Mesenchymal stem cell (in vitro differentiated cells and primary cell): ENCODE measurements around the gene FBXO11.
"Not testable (repeated sequence)": the region's sequence is repeated elsewhere in the genome, so short reads cannot be mapped to it uniquely, and the experiment has no call there.

Experiments
- DNase-seq: peaks from one replicate; pipeline ENCODE4 v3.0.0-alpha.2; 2013
- H2AFZ ChIP-seq: one replicate; pipeline ENCODE4 v1.6.1; 2013; ENCODE audit warnings: low read depth, mild to moderate bottlenecking, control low read depth, inconsistent platforms, low read length, moderate library complexity
- H2AK5ac ChIP-seq: 2 replicates; pipeline ENCODE4 v1.6.1; 2013; ENCODE audit warnings: low read length, moderate library complexity, mild to moderate bottlenecking, inconsistent platforms; ENCODE audit not compliant: severe bottlenecking
- H2BK120ac ChIP-seq: one replicate; pipeline ENCODE4 v1.6.1; 2013; ENCODE audit warnings: low read depth, mild to moderate bottlenecking, inconsistent platforms, low read length, moderate library complexity
- H2BK12ac ChIP-seq, 2 experiments: one replicate each; pipeline ENCODE4 v1.6.1; 2013; ENCODE audit warnings: inconsistent platforms in 2 of 2, low read length in 2 of 2, mild to moderate bottlenecking in 2 of 2, moderate library complexity in 2 of 2, control low read depth in 1 of 2
- H2BK15ac ChIP-seq: one replicate; pipeline ENCODE4 v1.6.1; 2013; ENCODE audit warnings: mild to moderate bottlenecking, low read depth, inconsistent platforms; ENCODE audit not compliant: poor library complexity, severe bottlenecking
- H2BK5ac ChIP-seq: 2 replicates; pipeline ENCODE4 v1.6.1; 2013; ENCODE audit warnings: low read depth, mild to moderate bottlenecking, low read length, control low read depth, inconsistent platforms; ENCODE audit not compliant: poor library complexity, severe bottlenecking
- H3K14ac ChIP-seq, 2 experiments: one replicate each; pipeline ENCODE4 v1.6.1; 2013; ENCODE audit warnings: inconsistent platforms in 2 of 2, low read length in 2 of 2, control low read depth in 1 of 2, mild to moderate bottlenecking in 1 of 2, moderate library complexity in 1 of 2
- H3K18ac ChIP-seq, 2 experiments: one replicate each; pipeline ENCODE4 v1.6.1; 2013; ENCODE audit warnings: inconsistent platforms in 2 of 2, low read length in 2 of 2, control low read depth in 1 of 2, low read depth in 1 of 2, mild to moderate bottlenecking in 1 of 2
- H3K23ac ChIP-seq, 2 experiments: one replicate each; pipeline ENCODE4 v1.6.1; 2013; ENCODE audit warnings: inconsistent platforms in 2 of 2, low read length in 2 of 2, mild to moderate bottlenecking in 2 of 2, moderate library complexity in 2 of 2, control low read depth in 1 of 2
- H3K27ac ChIP-seq: 2 replicates; pipeline ENCODE4 v1.5.1; 2013; ENCODE audit warnings: mild to moderate bottlenecking, moderate library complexity, low read length, control low read depth, inconsistent platforms; ENCODE audit not compliant: poor library complexity, severe bottlenecking
- H3K27me3 ChIP-seq, 2 experiments: 2 replicates each; pipeline versions ENCODE4 v1.6.1 to v1.7.0; 2013; ENCODE audit warnings: low read length in 2 of 2, mild to moderate bottlenecking in 2 of 2, moderate library complexity in 2 of 2, control low read depth in 1 of 2, inconsistent platforms in 1 of 2; ENCODE audit not compliant: control insufficient read depth in 1 of 2, insufficient read depth in 1 of 2
- H3K36me3 ChIP-seq, 2 experiments: 2 replicates each; pipeline versions ENCODE4 v1.6.1 to v1.7.0; 2013; ENCODE audit warnings: low read length in 2 of 2, control low read depth in 1 of 2, inconsistent platforms in 1 of 2, low read depth in 1 of 2, mild to moderate bottlenecking in 1 of 2; ENCODE audit not compliant: insufficient read depth in 2 of 2, control insufficient read depth in 1 of 2
- H3K4ac ChIP-seq, 2 experiments: one replicate each; pipeline ENCODE4 v1.6.1; 2013; ENCODE audit warnings: inconsistent platforms in 2 of 2, low read length in 2 of 2, mild to moderate bottlenecking in 2 of 2, moderate library complexity in 2 of 2, control low read depth in 1 of 2, low read depth in 1 of 2
- H3K4me1 ChIP-seq: 2 replicates; pipeline ENCODE4 v1.6.1; 2013; ENCODE audit warnings: low read depth, low read length, control low read depth; ENCODE audit not compliant: control insufficient read depth, insufficient read depth
- H3K4me2 ChIP-seq: 2 replicates; pipeline ENCODE4 v1.6.1; 2013; ENCODE audit warnings: low read length, mild to moderate bottlenecking, inconsistent platforms; ENCODE audit not compliant: poor library complexity, severe bottlenecking
- H3K4me3 ChIP-seq, 2 experiments: 2 replicates each; pipeline versions ENCODE4 v1.5.1 to v1.7.0; 2013; ENCODE audit warnings: low read length in 2 of 2, mild to moderate bottlenecking in 2 of 2, control low read depth in 1 of 2, low read depth in 1 of 2; ENCODE audit not compliant: insufficient read depth in 1 of 2
- H3K79me1 ChIP-seq: replicated peaks from 2 replicates; pipeline ENCODE4 v1.6.1; 2013; ENCODE audit warnings: mild to moderate bottlenecking, control low read depth, low read length, inconsistent platforms; ENCODE audit not compliant: poor library complexity, severe bottlenecking
- H3K9ac ChIP-seq: 2 replicates; pipeline ENCODE4 v1.7.0; 2013; ENCODE audit warnings: mild to moderate bottlenecking, low read length, moderate library complexity
- H3K9me3 ChIP-seq: 2 replicates; pipeline ENCODE4 v1.7.0; 2013; ENCODE audit warnings: mild to moderate bottlenecking, low read length; ENCODE audit not compliant: control insufficient read depth
- H4K8ac ChIP-seq: one replicate; pipeline ENCODE4 v1.6.1; 2013; ENCODE audit warnings: inconsistent platforms, mild to moderate bottlenecking, low read length, moderate library complexity
- H4K91ac ChIP-seq: one replicate; pipeline ENCODE4 v1.6.1; 2013; ENCODE audit warnings: mild to moderate bottlenecking, low read length, inconsistent platforms
- WGBS: methylation state at CpG from one replicate; pipeline ENCODE4 v1.1.7; 2013; ENCODE audit warnings: mixed read lengths; 5-methylcytosine and 5-hydroxymethylcytosine counted together

FBXO11 gene

GRCh38 chr2:47918043-47918442 is 11.7 kb upstream of the FBXO11 start:
- H2BK5ac ChIP-seq, result no peak overlapping the region
- no peak overlapping the region for H2AFZ ChIP-seq
- H2BK15ac ChIP-seq, result no peak overlapping the region
- no peak overlapping the region for H3K23ac ChIP-seq
- no peak overlapping the region for H3K18ac ChIP-seq
- no peak overlapping the region for H2AK5ac ChIP-seq
- H3K79me1 ChIP-seq, result no peaks in the 10 kb centered on the region
- H3K9me3 ChIP-seq, result no peaks in the 10 kb centered on the region
- H3K27me3 ChIP-seq, result no peaks in the 10 kb centered on the region
- no peaks in the 10 kb centered on the region for H3K4me1 ChIP-seq
- no peak overlapping the region for H3K14ac ChIP-seq
- H3K36me3 ChIP-seq, result no peaks in the 10 kb centered on the region
- no peak overlapping the region for H3K4me2 ChIP-seq
- no peak overlapping the region for H3K27ac ChIP-seq
- no peak overlapping the region for H3K9ac ChIP-seq
- WGBS, result 88% methylated on average over 2 of the region's 3 CpGs
- no peak overlapping the region for H4K8ac ChIP-seq
- DNase-seq, result no peak
- no peak overlapping the region for H3K4me3 ChIP-seq
- H3K4ac ChIP-seq, result no peak overlapping the region
- H2BK12ac ChIP-seq, result no peak overlapping the region
- no peak overlapping the region for H4K91ac ChIP-seq
- H2BK120ac ChIP-seq, result no peak overlapping the region

DNA sequence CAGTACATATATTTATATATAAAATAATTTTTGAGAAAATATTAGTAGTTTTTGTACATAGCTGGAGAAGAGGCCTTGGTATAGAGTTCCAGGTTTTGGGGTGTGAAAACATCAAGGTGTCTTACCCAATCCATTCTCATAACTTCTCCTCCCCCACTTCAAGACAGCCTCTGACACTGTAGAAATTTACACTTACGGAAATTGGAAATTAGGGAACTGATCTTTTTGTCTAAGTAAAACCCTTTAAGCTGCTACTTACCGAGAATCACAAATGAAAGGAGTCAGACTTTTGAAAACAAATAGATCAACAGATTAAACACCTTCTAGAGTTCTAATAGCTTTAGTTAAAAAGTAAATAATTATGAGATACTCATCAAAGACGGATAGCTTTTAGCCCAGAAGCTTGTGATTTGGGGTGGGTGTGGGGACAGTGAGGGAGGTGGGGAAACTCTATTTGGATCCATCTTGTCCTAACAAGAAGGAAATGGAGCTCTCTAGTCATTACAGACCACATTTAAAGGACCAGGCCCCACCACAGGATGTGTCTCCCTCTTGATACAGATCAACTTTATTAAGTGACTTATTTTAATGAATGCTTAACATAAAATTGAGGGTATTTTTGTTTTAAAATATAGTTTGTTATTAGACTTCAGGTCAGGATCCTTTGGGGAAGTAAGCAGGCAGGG is 11.1 kb upstream of the FBXO11 start:
- Histone ChIP-seq H3K4ac (no peak overlapping the region), H4K91ac (no peak overlapping the region), H3K18ac (no peak overlapping the region), H3K36me3 (no peaks in the 10 kb centered on the region), H3K9ac (no peak overlapping the region), H3K27me3 (no peaks in the 10 kb centered on the region), H2AK5ac (no peak overlapping the region), H3K4me1 (no peaks in the 10 kb centered on the region), H3K79me1 (no peaks in the 10 kb centered on the region), H2BK12ac (no peak overlapping the region), H3K14ac (no peak overlapping the region), H3K9me3 (no peaks in the 10 kb centered on the region), H2AFZ (no peak overlapping the region), H3K27ac (no peak overlapping the region), H3K4me2 (no peak overlapping the region), H3K23ac (no peak overlapping the region), H4K8ac (no peak overlapping the region), H2BK5ac (no peak overlapping the region), H2BK120ac (no peak overlapping the region), H3K4me3 (no peak overlapping the region), H2BK15ac (no peak overlapping the region)
- WGBS, result 100% methylated on average over 2 of the region's 3 CpGs
- DNase-seq, result no peak

- no peak for DNase-seq
- Histone ChIP-seq H3K4me2 (no peak overlapping the region), H2BK15ac (no peak overlapping the region), H3K23ac (no peak overlapping the region), H2BK120ac (no peak overlapping the region), H3K18ac (no peak overlapping the region), H2AFZ (no peak overlapping the region), H3K4ac (no peak overlapping the region), H3K9ac (no peak overlapping the region), H3K4me3 (no peak overlapping the region), H3K9me3 (no peaks in the 10 kb centered on the region), H2BK5ac (no peak overlapping the region), H2AK5ac (no peak overlapping the region), H3K36me3 (no peaks in the 10 kb centered on the region), H3K14ac (no peak overlapping the region), H2BK12ac (no peak overlapping the region), H4K91ac (no peak overlapping the region), H3K4me1 (no peaks in the 10 kb centered on the region), H3K27me3 (no peaks in the 10 kb centered on the region), H3K79me1 (no peaks in the 10 kb centered on the region), H4K8ac (no peak overlapping the region), H3K27ac (no peak overlapping the region)
- WGBS, result 100% methylated on average over 1 of the region's 1 CpG
Measured at GRCh38 chr2:47916412-47916811, 10.1 kb upstream of the FBXO11 start.

DNA sequence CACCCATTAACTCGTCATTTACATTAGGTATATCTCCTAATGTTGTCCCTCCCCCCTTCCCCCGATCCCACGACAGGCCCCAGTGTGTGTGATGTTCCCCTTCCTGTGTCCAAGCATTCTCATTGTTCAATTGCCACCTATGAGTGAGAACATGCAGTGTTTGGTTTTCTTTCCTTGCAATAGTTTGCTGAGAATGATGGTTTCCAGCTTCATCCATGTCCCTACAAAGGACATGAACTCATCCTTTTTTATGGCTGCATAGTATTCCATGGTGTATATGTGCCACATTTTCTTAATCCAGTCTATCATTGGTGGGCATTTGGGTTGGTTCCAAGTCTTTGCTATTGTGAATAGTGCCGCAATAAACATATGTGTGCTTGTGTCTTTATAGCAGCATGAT is 4.4 kb upstream of the FBXO11 start:
- WGBS, result 100% methylated on average over 2 of the region's 4 CpGs
- not testable (repeated sequence) for H3K4ac ChIP-seq, H3K4me1 ChIP-seq

More for the DNA sequence above, 4.4 kb upstream of the FBXO11 start:
- H2BK15ac ChIP-seq, H3K9me3 ChIP-seq, H3K79me1 ChIP-seq, H3K14ac ChIP-seq, H3K4me3 ChIP-seq, DNase-seq, H3K27ac ChIP-seq, H3K23ac ChIP-seq, H2AFZ ChIP-seq, H4K91ac ChIP-seq, H3K36me3 ChIP-seq, H2BK5ac ChIP-seq, H2AK5ac ChIP-seq, H4K8ac ChIP-seq, H3K4me2 ChIP-seq, H2BK120ac ChIP-seq, H2BK12ac ChIP-seq, H3K9ac ChIP-seq, H3K27me3 ChIP-seq, H3K18ac ChIP-seq: not testable (repeated sequence)
